HG03521 (cell line): ENCODE data around the gene SLC37A2.

Source experiments
- ATAC-seq: cut with Tn5 transposase; IDR thresholded peaks from one replicate; pipeline ENCODE4 v1.9.1; 2021; ENCODE audit warnings: mild to moderate bottlenecking, moderate library complexity; ENCODE audit not compliant: unreplicated experiment

Gene SLC37A2

GRCh38 chr11:125070699-125071254 is 7.7 kb downstream of the SLC37A2 start:
- ATAC-seq, result peak; percentile 65

GRCh38 chr11:125071435-125071834 is 8.3 kb downstream of the SLC37A2 start:
- ATAC-seq, result no peak

GRCh38 chr11:125071846-125072217 is 8.7 kb downstream of the SLC37A2 start:
- ATAC-seq, result no peak

GRCh38 chr11:125072218-125072960 is 9.3 kb downstream of the SLC37A2 start:
- peak; percentile 86 for ATAC-seq

- no peak for ATAC-seq
These were observed 10.0 kb downstream of the SLC37A2 start for GRCh38 chr11:125072961-125073590.

GRCh38 chr11:125073616-125074483 is 10.7 kb downstream of the SLC37A2 start:
- ATAC-seq, result no peak

GRCh38 chr11:125074511-125075241 is 11.6 kb downstream of the SLC37A2 start:
- no peak for ATAC-seq

- no peak for ATAC-seq
These were observed 12.1 kb downstream of the SLC37A2 start for GRCh38 chr11:125075242-125075625.

- no peak for ATAC-seq
These were observed 12.8 kb downstream of the SLC37A2 start for GRCh38 chr11:125075900-125076317.

GRCh38 chr11:125076378-125076945 is 13.4 kb downstream of the SLC37A2 start:
- ATAC-seq, result no peak

GRCh38 chr11:125078016-125078415 is 14.9 kb downstream of the SLC37A2 start:
- no peak for ATAC-seq

GRCh38 chr11:125078516-125079140 is 15.5 kb downstream of the SLC37A2 start:
- no peak for ATAC-seq

GRCh38 chr11:125079151-125079877 is 16.2 kb downstream of the SLC37A2 start:
- no peak for ATAC-seq

- no peak for ATAC-seq
These were observed 16.9 kb downstream of the SLC37A2 start for GRCh38 chr11:125079878-125080530.

- no peak for ATAC-seq
These were observed 17.4 kb downstream of the SLC37A2 start for GRCh38 chr11:125080531-125080911.

- ATAC-seq, result no peak
These were observed 18.1 kb downstream of the SLC37A2 start for GRCh38 chr11:125081098-125081798.

- no peak for ATAC-seq
These were observed 18.9 kb downstream of the SLC37A2 start for GRCh38 chr11:125082040-125082439.
